ENCODE results near the gene BCL11B.

DNA sequence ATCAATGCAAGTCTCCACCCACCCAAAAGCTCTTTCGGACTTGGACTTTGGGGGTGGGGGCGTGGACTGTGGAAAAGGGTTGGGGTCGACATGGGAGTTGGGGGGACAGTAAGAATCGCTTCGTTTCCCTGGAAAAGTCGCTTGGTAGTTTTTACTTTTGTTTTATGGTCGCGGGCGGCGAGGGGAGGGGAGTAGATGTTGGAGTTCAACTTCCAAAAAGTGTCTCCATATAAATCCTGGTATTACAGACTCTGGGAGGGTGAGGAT lies 568 bp upstream of the BCL11B start:
- TF ChIP-seq POLR2A (IDR thresholded peaks at IDR 0.05; ENCODE audit: low read length): no peak
- TF ChIP-seq GATA1 (IDR thresholded peaks at IDR 0.05; ENCODE audit: low read depth, low read length): no peak

Data from erythroblast (primary cell).